G401 (cell line): Measurements from ENCODE around the gene SMURF1. TPM values are rescaled to one million over a fixed set of nuclear protein-coding genes. Genes with fewer than 3 reads are reported as not detected.

Experiments used
- DNase-seq: peaks from one replicate; pipeline ENCODE4 v3.0.0-alpha.2; 2015; ENCODE audit warnings: low spot score
- in situ Hi-C: cut with HindIII; loops from 2 replicates; pipeline ENCODE4 v1.10.0; 2016; ENCODE audit warnings: low sequenced_read_pairs, mixed read lengths
- total RNA-seq: library from RNA; depleted of rRNA; stranded (reverse); fragments of >200 nt; shearing (Covaris generic); gene quantifications from 2 replicates; pipeline ENCODE4 v1.2.3, GENCODE V29; 2014

The SMURF1 gene
- total RNA-seq, 1 experiment from 2014 or later: 23.0 TPM

GRCh38 chr7:99016196-99016595, 127.7 kb downstream of the SMURF1 start:
- in situ Hi-C loops: no loop called here
- DNase-seq: no peak

DNA sequence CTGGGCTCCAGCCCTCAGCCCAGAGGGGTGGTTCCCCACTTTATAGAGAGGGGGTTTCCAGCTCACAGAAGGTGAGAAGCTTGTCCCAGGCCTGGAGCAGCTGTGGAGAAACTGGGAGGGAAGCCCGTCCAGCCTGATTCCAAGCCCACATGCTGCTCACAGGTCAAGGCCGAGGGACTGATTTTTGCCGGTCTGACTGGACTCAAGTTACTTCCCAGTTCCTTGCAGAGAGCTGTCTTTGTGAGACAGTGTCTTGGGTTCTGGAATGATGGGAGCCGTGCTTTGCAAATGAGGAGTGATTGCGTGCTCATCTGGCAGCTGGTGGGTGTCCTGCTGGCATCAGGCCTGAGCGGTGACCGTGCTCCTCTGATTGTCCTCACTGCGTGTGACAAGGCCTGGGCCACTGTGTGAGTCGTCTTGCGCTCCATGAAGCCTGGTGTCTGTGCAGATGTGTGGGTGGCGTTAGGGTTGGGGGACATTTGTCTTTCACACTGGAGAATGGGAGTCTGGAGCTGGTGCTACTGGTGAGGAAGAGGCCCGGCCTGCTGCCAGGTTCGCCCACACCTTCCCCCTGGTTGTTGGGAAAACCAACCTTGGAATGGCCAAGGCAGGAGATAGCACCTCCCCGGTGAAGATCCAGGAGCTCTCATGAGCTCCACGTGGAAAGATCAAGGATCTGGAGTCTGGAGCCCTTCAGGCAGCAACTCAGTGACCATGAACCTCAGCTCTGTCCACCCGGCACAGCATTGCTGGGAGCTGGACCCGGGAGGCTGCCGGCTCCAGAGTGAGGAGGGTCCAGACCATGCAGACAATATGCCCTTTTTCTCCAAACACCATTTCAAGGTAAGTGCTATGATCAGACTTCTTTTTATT, 129.6 kb downstream of the SMURF1 start:
- no peak for DNase-seq
- in situ Hi-C loops: no loop called here

- in situ Hi-C loops: no loop called here
- no peak for DNase-seq
Observed at GRCh38 chr7:99013266-99014112, 130.4 kb downstream of the SMURF1 start.

DNA sequence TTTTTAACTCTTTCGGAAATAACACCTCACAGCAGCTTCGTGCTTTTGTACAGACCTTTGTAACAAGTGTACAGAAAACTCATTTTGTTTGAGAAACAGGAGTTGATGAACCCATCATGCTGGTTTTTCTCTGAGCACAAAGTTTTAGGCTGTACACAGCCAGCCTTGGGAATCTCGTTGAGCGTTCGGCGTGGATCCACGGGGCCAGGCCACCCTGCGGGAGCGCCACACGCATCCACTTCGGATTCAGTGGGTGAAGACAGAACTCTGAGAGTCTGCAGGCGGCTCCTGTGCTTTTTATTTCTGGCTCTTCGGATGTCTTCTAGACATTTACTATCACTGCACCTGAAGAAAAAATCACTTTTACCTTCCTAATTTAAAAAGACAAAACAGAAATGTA, 131.2 kb downstream of the SMURF1 start:
- in situ Hi-C loops: no loop called here
- no peak for DNase-seq

DNA sequence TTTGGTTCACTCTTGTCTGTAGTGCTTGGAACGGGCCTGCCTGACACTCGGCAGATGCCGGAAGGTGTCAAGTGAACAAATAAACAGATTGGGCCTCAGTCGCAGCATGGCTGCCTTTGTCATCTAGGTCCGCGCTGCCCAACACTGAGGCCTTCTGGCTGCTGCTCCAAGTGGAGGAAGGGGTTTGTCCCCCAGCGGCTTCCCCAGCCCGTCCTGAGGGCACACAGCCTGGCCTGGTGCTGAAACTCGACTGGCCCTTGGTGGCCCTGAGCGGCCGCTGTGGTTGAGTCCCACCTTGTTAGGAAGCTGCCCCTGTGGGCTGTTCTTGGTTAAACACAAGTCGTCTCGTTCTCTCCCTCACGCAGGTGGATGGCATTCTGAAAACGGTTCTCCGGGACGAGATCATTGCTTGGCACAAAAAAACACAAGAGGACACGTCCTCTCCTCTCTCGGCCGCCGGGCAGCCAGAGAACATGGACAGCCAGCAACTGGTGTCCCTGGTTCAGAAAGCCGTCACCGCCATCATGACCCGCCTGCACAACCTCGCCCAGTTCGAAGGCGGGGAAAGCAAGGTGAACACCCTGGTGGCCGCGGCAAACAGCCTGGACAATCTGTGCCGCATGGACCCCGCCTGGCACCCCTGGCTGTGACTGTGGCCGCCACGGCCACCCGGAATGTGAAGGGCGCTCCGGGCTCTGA, 132.1 kb downstream of the SMURF1 start:
- no peak for DNase-seq
- in situ Hi-C loops: no loop called here

DNA sequence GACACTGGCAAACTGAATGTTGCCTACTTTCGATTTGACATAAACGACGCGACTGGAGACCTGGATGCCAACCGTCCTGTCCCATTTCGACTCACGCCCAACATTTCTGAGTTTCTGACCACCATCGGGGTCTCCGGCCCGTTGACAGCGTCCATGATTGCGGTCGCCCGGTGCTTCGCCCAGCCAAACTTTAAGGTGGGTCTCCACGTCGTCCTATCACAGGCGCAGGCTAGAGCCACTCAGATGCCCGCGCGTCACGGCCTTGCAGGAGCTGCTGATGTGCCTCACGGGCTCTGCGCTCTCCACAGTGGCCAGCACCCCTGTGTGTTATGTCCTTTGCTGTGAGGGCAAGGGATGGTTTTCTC, 132.6 kb downstream of the SMURF1 start:
- in situ Hi-C loops: no loop called here
- no peak for DNase-seq

- in situ Hi-C loops: no loop called here
Observed at GRCh38 chr7:99010281-99010680, 133.6 kb downstream of the SMURF1 start.

GRCh38 chr7:99008921-99009530, 134.9 kb downstream of the SMURF1 start:
- no peak for DNase-seq
- in situ Hi-C loops: no loop called here

More at GRCh38 chr7:99010281-99010680, 133.6 kb downstream of the SMURF1 start:
- DNase-seq: no peak

DNA sequence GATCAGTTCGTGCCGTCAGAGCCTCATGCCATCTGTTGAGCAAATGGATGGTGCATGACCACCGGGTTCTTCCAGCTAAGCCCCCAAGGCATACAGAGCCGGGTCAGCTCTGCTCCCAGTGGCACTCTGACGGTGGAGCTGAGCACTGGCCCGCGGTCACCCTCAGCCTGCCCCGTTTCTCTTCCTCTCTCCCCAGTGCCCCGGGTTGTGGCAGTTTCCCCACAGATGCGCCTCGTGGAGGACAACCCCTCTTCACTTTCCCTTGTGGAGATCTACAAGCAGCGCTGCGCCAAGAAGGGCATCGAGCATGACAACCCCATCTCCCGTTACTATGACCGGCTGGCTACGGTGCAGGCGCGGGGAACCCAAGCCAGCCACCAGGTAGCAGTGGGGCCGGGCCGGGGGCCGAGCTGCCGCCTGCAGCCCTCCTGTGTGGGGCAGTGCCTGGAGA, 135.7 kb downstream of the SMURF1 start:
- DNase-seq: no peak
- in situ Hi-C loops: no loop called here

DNA sequence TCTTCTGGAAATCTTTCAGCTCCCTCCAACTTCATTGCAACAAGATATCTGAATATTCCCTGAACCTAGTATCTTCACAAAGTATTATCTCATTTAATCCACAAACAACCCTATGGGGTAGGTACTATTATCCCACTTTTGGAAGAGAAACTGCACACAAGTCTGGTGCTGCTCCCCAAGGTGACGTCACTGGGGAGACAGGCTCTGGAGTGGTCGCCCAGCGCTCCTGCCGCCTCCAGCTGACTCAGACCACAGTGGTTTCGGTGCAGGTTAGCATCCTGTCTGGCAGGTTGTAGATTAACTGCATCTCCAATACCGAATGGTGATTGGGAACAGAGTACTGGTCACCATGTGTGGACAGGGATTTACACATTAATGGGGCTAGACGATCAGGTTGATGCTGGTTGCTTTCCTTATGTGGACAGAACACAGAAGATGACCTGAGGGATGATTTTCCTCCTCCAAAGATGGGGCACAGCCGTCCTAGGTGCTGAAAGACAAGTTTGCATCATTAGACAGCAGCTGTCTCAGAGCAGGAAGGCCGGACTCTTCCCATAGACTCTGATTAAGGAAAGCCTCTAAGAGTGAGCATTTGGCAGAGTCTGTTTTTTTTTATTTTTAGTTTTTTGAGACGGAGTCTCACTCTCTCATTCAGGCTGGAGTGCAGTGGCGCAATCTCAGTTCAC, 137.0 kb downstream of the SMURF1 start:
- in situ Hi-C loops: no loop called here
- DNase-seq: no peak

- no peak for DNase-seq
Observed at GRCh38 chr7:99005776-99006175, 138.1 kb downstream of the SMURF1 start.

DNA sequence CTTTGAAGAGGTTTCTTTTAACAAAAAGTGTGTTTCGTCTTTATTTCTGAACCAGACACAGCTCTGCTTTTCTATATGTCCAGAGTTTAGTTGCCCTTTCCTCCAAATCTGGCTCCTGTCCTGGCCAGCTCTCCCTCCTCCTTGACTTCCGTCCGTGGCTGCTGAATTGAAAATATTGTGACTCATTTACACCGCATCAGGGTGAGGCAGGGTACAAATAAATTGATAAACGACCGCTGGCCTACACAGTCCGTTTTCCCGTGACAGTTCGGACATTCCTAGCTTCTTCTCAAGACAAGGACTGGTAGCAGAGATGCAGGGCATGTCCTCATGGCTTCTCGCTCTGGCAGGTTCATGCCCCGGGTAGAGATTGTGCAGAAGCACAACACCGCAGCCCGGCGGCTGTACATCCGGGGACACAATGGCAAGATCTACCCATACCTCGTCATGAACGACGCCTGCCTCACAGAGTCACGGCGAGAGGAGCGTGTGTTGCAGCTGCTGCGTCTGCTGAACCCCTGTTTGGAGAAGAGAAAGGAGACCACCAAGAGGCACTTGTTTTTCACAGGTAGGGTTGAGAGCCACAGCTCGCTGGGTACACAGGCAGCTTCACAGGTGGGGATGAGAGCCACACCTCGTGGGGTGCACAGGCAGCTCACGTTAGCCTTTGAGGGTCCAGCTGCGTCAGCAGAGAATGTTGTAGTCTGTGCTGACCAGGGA, 139.0 kb downstream of the SMURF1 start:
- in situ Hi-C loops: no loop called here
- DNase-seq: no peak

More at GRCh38 chr7:99005776-99006175, 138.1 kb downstream of the SMURF1 start:
- in situ Hi-C loops: no loop called here

GRCh38 chr7:99004216-99004615, 139.7 kb downstream of the SMURF1 start:
- in situ Hi-C loops: no loop called here

GRCh38 chr7:99003419-99003818, 140.5 kb downstream of the SMURF1 start:
- in situ Hi-C loops: no loop called here
- DNase-seq: no peak

More at GRCh38 chr7:99004216-99004615, 139.7 kb downstream of the SMURF1 start:
- no peak for DNase-seq

DNA sequence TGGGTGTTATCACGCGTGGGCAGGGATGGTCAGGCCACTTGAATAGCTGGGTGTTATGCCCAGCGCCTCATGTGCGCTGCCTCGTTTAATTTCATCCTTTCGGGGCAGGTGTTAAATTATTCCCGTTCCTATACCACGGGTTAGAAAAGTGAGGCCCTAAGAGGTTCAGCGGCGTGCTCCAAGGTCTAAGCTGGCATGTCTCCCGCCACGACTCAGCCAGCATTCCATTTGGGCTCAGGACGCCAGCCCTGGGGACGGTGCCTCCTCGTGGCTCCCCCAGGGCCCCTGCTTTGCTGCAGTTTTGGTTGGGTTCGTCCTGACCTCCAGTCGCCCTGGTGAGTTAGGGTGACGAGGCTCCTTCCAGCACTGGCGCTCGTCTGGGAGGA, 141.1 kb downstream of the SMURF1 start:
- in situ Hi-C loops: no loop called here
- DNase-seq: no peak

GRCh38 chr7:99002148-99002826, 141.6 kb downstream of the SMURF1 start:
- DNase-seq: peak; percentile 9
- in situ Hi-C loops: no loop called here

GRCh38 chr7:99001482-99002147, 142.3 kb downstream of the SMURF1 start:
- in situ Hi-C loops: no loop called here
- no peak for DNase-seq
